MCF 10A (cell line): ENCODE results near the gene LRFN4. TPM values are rescaled to one million over a fixed set of nuclear protein-coding genes. Genes with fewer than 3 reads are reported as not detected.

Experiments
- BruUV-seq: library from RNA; stranded (reverse); fragments of 400-500 nt; replicated peaks from 2 replicates; lab custom pipeline; 2021; lab: Mats Ljungman, UMichigan
- CTCF ChIA-PET: fragments of 300-600 bp; sonication (Branson Sonifier 250); formaldehyde crosslinking; extraction: SDS; loops from one replicate; lab custom pipeline; 2021; ENCODE audit warnings: antibody characterized with exemption, inconsistent platforms; lab: Yijun Ruan, JAX
- POLR2A ChIA-PET: fragments of 300-600, 350-650 bp; sonication (Branson Sonifier 250); formaldehyde crosslinking; extraction: SDS; loops from one replicate; lab custom pipeline; 2020; ENCODE audit warnings: antibody characterized with exemption, inconsistent platforms; lab: Yijun Ruan, JAX
- DNase-seq: peaks from one replicate; pipeline ENCODE4 v3.0.0-alpha.2; 2018; ENCODE audit not compliant: unreplicated experiment
- H3K27ac Mint-ChIP-seq: one replicate; pipeline ENCODE4 v1.8.0; 2022; ENCODE audit warnings: mild to moderate bottlenecking, low read depth, mixed read lengths; ENCODE audit not compliant: unreplicated experiment
- H3K27me3 Mint-ChIP-seq: one replicate; pipeline ENCODE4 v1.8.0; 2022; ENCODE audit warnings: mixed read lengths; ENCODE audit not compliant: insufficient read depth, unreplicated experiment
- H3K36me3 Mint-ChIP-seq: one replicate; pipeline ENCODE4 v1.8.0; 2022; ENCODE audit warnings: mild to moderate bottlenecking, moderate library complexity, mixed read lengths; ENCODE audit not compliant: insufficient read depth, unreplicated experiment
- H3K4me1 Mint-ChIP-seq: one replicate; pipeline ENCODE4 v1.8.0; 2022; ENCODE audit warnings: mixed read lengths; ENCODE audit not compliant: insufficient read depth, unreplicated experiment
- H3K4me3 Mint-ChIP-seq: one replicate; pipeline ENCODE4 v1.8.0; 2022; ENCODE audit warnings: mild to moderate bottlenecking, moderate library complexity, mixed read lengths; ENCODE audit not compliant: unreplicated experiment
- H3K9me3 Mint-ChIP-seq: one replicate; pipeline ENCODE4 v1.8.0; 2022; ENCODE audit warnings: mixed read lengths; ENCODE audit not compliant: unreplicated experiment
- CTCF ChIP-seq: fragments of 200-600 bp; IDR thresholded peaks from one replicate; pipeline ENCODE4 v1.8.0; 2022; ENCODE audit warnings: antibody characterized with exemption, mild to moderate bottlenecking; ENCODE audit not compliant: unreplicated experiment
- intact Hi-C: fragments of 100-400 bp; cut with micrococcal nuclease; formaldehyde crosslinking; loops from 2 replicates; pipeline ENCODE4 v1.14.1; 2022
- total RNA-seq: library from RNA; stranded (reverse); gene quantifications from 2 replicates; pipeline ENCODE4 v1.2.3, GENCODE V29; 2022

The LRFN4 gene
- total RNA-seq, 1 experiment from 2014 or later, result 30.4 TPM

- intact Hi-C loops, result loop anchor here (5.0 to 10.0 kb wide), 2 partner anchors 114 to 197 kb away; partner anchors contain the start of gene RHOD
- H3K4me1 Mint-ChIP-seq, result peaks cover 6% of the 10 kb centered on the region
- POLR2A ChIA-PET, result interaction anchor here (0.8 to 2.5 kb wide), 3 partner anchors 23 to 99 kb away, joined by 3 to 19 read pairs (median 4); no protein-coding TSS in a partner anchor
- CTCF ChIA-PET, result interaction anchor here (0.7 kb wide), 1 partner anchor 15 kb away, joined by 3 read pairs; no protein-coding TSS in a partner anchor
- peaks cover 59% of the 10 kb centered on the region for H3K36me3 Mint-ChIP-seq
- no peaks in the 10 kb centered on the region for H3K27me3 Mint-ChIP-seq
- no peaks in the 10 kb centered on the region for H3K9me3 Mint-ChIP-seq
- no peak for DNase-seq
- H3K27ac Mint-ChIP-seq, result no peak overlapping the region
- no TSS peak for BruUV-seq
- peak overlapping the region; percentile 80 for H3K4me3 Mint-ChIP-seq
- no peak for TF ChIP-seq CTCF
Observed at GRCh38 chr11:66857927-66858185, 992 bp downstream of the LRFN4 start.

- Mint-ChIP-seq H3K36me3 (peaks cover 64% of the 10 kb centered on the region), H3K9me3 (no peaks in the 10 kb centered on the region), H3K27me3 (no peaks in the 10 kb centered on the region), H3K4me3 (peak overlapping the region; percentile 80), H3K4me1 (peaks cover 6% of the 10 kb centered on the region), H3K27ac (no peak overlapping the region)
- intact Hi-C loops, result loop anchor here (5.0 to 10.0 kb wide), 2 partner anchors 114 to 196 kb away; partner anchors contain the start of gene RHOD
- POLR2A ChIA-PET, result interaction anchor here (0.8 to 2.5 kb wide), 3 partner anchors 22 to 99 kb away, joined by 3 to 19 read pairs (median 4); no protein-coding TSS in a partner anchor
- BruUV-seq, result TSS peak; percentile 33
- CTCF ChIA-PET, result no interaction called here
- no peak for DNase-seq
- no peak for TF ChIP-seq CTCF
Observed at GRCh38 chr11:66858186-66858938, 1.5 kb downstream of the LRFN4 start.

GRCh38 chr11:66858939-66859685 lies 2.2 kb downstream of the LRFN4 start:
- POLR2A ChIA-PET, result interaction anchor here (2.5 kb wide), 1 partner anchor 77 kb away, joined by 19 read pairs; no protein-coding TSS in a partner anchor
- CTCF ChIA-PET, result interaction anchor here (0.6 to 1.2 kb wide), 2 partner anchors 10 to 116 kb away, joined by 3 read pairs; partner anchors contain the start of gene C11orf86
- Mint-ChIP-seq H3K4me3 (peak overlapping the region; percentile 48), H3K36me3 (peaks cover 71% of the 10 kb centered on the region), H3K4me1 (peaks cover 6% of the 10 kb centered on the region), H3K27ac (no peak overlapping the region), H3K27me3 (no peaks in the 10 kb centered on the region), H3K9me3 (no peaks in the 10 kb centered on the region)
- BruUV-seq, result no TSS peak
- no peak for DNase-seq
- intact Hi-C loops, result loop anchor here (5.0 to 10.0 kb wide), 2 partner anchors 113 to 196 kb away; partner anchors contain the start of gene RHOD
- TF ChIP-seq CTCF, result no peak
